GM12874 (cell line): Measurements from ENCODE around the gene SNED1.

ENCODE experiments used
- CTCF ChIP-seq: IDR thresholded peaks from 2 replicates; pipeline ENCODE4 v1.5.1; 2011; ENCODE audit warnings: low read depth, mild to moderate bottlenecking, control low read depth, low read length, moderate library complexity; ENCODE audit not compliant: insufficient read depth

Gene SNED1

GRCh38 chr2:240998995-240999791 lies 775 bp downstream of the SNED1 start:
- no peak for TF ChIP-seq CTCF

GRCh38 chr2:240999873-241000541 lies 1.6 kb downstream of the SNED1 start:
- TF ChIP-seq CTCF, result no peak

GRCh38 chr2:241000831-241001321 lies 2.5 kb downstream of the SNED1 start:
- no peak for TF ChIP-seq CTCF

GRCh38 chr2:241001413-241002274 lies 3.2 kb downstream of the SNED1 start:
- no peak for TF ChIP-seq CTCF

GRCh38 chr2:241002275-241003046 lies 4.0 kb downstream of the SNED1 start:
- TF ChIP-seq CTCF, result no peak

GRCh38 chr2:241003047-241003360 lies 4.6 kb downstream of the SNED1 start:
- no peak for TF ChIP-seq CTCF
